NCI-H187 treated with DMSO at 0.1 percent for 48 hours (cell line): ENCODE data around the gene AFTPH.

Experiments used
- DNase-seq: peaks from one replicate; lab custom pipeline; 2025; lab: John Stamatoyannopoulos, UW

The AFTPH gene

GRCh38 chr2:64634345-64635267 is 110.5 kb downstream of the AFTPH start:
- no peak for DNase-seq

GRCh38 chr2:64635976-64636911 is 112.1 kb downstream of the AFTPH start:
- DNase-seq: no peak

- no peak for DNase-seq
Measured at GRCh38 chr2:64637000-64637635, 113.0 kb downstream of the AFTPH start.

GRCh38 chr2:64637931-64638330 is 113.8 kb downstream of the AFTPH start:
- DNase-seq: no peak

- DNase-seq: no peak
Measured at GRCh38 chr2:64638502-64639120, 114.5 kb downstream of the AFTPH start.

- no peak for DNase-seq
Measured at GRCh38 chr2:64639691-64640090, 115.6 kb downstream of the AFTPH start.

GRCh38 chr2:64640153-64641044 is 116.3 kb downstream of the AFTPH start:
- no peak for DNase-seq

GRCh38 chr2:64641599-64641998 is 117.5 kb downstream of the AFTPH start:
- DNase-seq: peak; percentile 45
